ENCODE measurements around the gene RAPGEF3. TPM values are rescaled to one million over a fixed set of nuclear protein-coding genes. Genes with fewer than 3 reads are reported as not detected.

The RAPGEF3 gene
- total and polyA plus RNA-seq, 9 of the 15 experiments (the other 6 are each of a cell fraction or from before 2014, with no cell fraction given) = 0.03 to 0.78 (median 0.37) TPM; not detected in 1

GRCh38 chr12:47705566-47706425 lies 52.9 kb downstream of the RAPGEF3 start, which contains the start of gene RPAP3 (continued):
- TF ChIP-seq HDAC6 (IDR thresholded peaks at IDR 0.05; ENCODE audit: low read depth, low read length) = no peak
- TF ChIP-seq TAL1 (IDR thresholded peaks at IDR 0.05) = peak; percentile 42
- TF ChIP-seq HCFC1 (IDR thresholded peaks at IDR 0.05; ENCODE audit: low read depth, low read length) = peak; percentile 53
- TF ChIP-seq E2F6 (IDR thresholded peaks at IDR 0.05; ENCODE audit: borderline replicate concordance in 1 of 2, extremely low read depth in 1 of 2, insufficient read depth in 1 of 2, insufficient read length in 1 of 2, low read depth in 1 of 2, low read length in 1 of 2, poor library complexity in 1 of 2, severe bottlenecking in 1 of 2) = peak; percentile 24 to 69
- no peak; the same call in 1 of the 2 replicates for TF ChIP-seq ZNF121 (CRISPR knock-in tag; conservative IDR thresholded peaks at IDR 0.05)
- no peak for TF ChIP-seq ZNF551 (CRISPR knock-in tag; IDR thresholded peaks at IDR 0.05)
- peak in 1 of 2 experiments; percentile 14; a peak in 1 of 4 replicates for TF ChIP-seq MLLT1 (IDR thresholded peaks at IDR 0.05)
- no peak for TF ChIP-seq ZNF140 (CRISPR knock-in tag; IDR thresholded peaks at IDR 0.05)
- 0 out of 4 replicates have a peak, but pooled peaks of 1 of the 2 experiments have one; percentile 5 for TF ChIP-seq TBL1XR1 (IDR thresholded peaks at IDR 0.05; ENCODE audit: low read length in 2 of 2)
- TF ChIP-seq PML (IDR thresholded peaks at IDR 0.05; ENCODE audit: low read length) = peak; percentile 89
- no peak for TF ChIP-seq MIER1 (IDR thresholded peaks at IDR 0.05; ENCODE audit: low read depth)
- TF ChIP-seq REST (IDR thresholded peaks at IDR 0.05; ENCODE audit: borderline replicate concordance) = peak; percentile 58
- TF ChIP-seq REST (CRISPR knock-in tag; IDR thresholded peaks at IDR 0.05; ENCODE audit: low read depth) = peak; percentile 49; the same call in 1 of the 2 replicates
- peak; percentile 33; the same call in 1 of the 2 replicates for TF ChIP-seq LCOR (CRISPR knock-in tag; IDR thresholded peaks at IDR 0.05)
